HG03432 (cell line): ENCODE results near the gene PET100.
A peak's percentile ranks its signal among the peaks of the same experiment; 100 is the strongest.

Experiments
- ATAC-seq: cut with Tn5 transposase; IDR thresholded peaks from one replicate; pipeline ENCODE4 v1.9.1; 2021; ENCODE audit warnings: mild to moderate bottlenecking, moderate library complexity; ENCODE audit not compliant: unreplicated experiment

PET100 gene

GRCh38 chr19:7676854-7677253, 47.3 kb downstream of the PET100 start, which contains the start of gene MCEMP1:
Gene MCEMP1 (plus strand): TSS chr19:7677090. CDS start chr19:7677121, 31 bp downstream.
- no peak for ATAC-seq

GRCh38 chr19:7677669-7678311, 48.2 kb downstream of the PET100 start:
- no peak for ATAC-seq

- ATAC-seq: no peak
Observed at GRCh38 chr19:7678971-7679751, 49.6 kb downstream of the PET100 start.

GRCh38 chr19:7679771-7680605, 50.4 kb downstream of the PET100 start:
- ATAC-seq: no peak

GRCh38 chr19:7680606-7681339, 51.2 kb downstream of the PET100 start, which contains the start of gene TRAPPC5:
Gene TRAPPC5 (plus strand): TSS chr19:7680833. CDS start chr19:7682254, 1,421 bp downstream.
- ATAC-seq: peak; percentile 73
